Body of pancreas (tissue), 4 donors: ENCODE measurements around the gene GRIK4.
"Not testable (repeated sequence)": the region's sequence is repeated elsewhere in the genome, so short reads cannot be mapped to it uniquely, and the experiment has no call there.

Experiments
- POLR2A ChIP-seq, 3 donors: fragments of 450-650 bp; IDR thresholded peaks; one replicate each; pipeline ENCODE4 v1.6.1; 2016; ENCODE audit warnings: antibody characterized with exemption in 3 of 3, mild to moderate bottlenecking in 2 of 3
- TF ChIP-seq, protein P1 (sequence below), 7 experiments: fragments of 450-650 bp in 4 of 7; fragments of 200-600 bp in 3 of 7; sonication (generic) in 3 of 7; IDR thresholded peaks; one replicate each; pipeline ENCODE4 v1.5.1; 2016 to 2019; ENCODE audit warnings: antibody characterized with exemption in 7 of 7

DNA sequence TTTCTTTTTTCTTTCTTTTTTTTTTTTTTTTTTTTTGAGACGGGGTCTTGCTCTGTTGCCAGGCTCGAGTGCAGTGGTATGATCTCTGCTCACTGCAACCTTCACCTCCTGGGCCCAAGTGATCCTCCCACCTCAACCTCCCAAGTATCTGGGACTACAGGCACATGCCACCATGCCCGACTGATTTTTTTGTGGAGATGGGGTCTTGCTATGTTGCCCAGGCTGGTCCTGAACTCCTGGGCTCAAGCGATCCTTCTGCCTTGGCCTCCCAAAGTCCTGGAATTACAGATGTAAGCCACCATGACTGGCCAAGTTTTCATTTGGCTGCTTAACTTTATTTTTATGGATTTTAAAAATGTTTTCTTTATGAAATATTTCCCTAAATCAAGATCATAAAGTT is 520.1 kb downstream of the GRIK4 start:
- not testable (repeated sequence) for TF ChIP-seq POLR2A (IDR thresholded peaks at IDR 0.05)
- TF ChIP-seq, protein P1, sequence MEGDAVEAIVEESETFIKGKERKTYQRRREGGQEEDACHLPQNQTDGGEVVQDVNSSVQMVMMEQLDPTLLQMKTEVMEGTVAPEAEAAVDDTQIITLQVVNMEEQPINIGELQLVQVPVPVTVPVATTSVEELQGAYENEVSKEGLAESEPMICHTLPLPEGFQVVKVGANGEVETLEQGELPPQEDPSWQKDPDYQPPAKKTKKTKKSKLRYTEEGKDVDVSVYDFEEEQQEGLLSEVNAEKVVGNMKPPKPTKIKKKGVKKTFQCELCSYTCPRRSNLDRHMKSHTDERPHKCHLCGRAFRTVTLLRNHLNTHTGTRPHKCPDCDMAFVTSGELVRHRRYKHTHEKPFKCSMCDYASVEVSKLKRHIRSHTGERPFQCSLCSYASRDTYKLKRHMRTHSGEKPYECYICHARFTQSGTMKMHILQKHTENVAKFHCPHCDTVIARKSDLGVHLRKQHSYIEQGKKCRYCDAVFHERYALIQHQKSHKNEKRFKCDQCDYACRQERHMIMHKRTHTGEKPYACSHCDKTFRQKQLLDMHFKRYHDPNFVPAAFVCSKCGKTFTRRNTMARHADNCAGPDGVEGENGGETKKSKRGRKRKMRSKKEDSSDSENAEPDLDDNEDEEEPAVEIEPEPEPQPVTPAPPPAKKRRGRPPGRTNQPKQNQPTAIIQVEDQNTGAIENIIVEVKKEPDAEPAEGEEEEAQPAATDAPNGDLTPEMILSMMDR (IDR thresholded peaks at IDR 0.05), result not testable (repeated sequence)
